ENCODE results near the gene ZNF761.
"Not testable (repeated sequence)": the region's sequence is repeated elsewhere in the genome, so short reads cannot be mapped to it uniquely, and the experiment has no call there.

ZNF761 gene
- 6.4 to 39.5 (median 23.0) reads per million in 18 experiments for total RNA-seq

DNA sequence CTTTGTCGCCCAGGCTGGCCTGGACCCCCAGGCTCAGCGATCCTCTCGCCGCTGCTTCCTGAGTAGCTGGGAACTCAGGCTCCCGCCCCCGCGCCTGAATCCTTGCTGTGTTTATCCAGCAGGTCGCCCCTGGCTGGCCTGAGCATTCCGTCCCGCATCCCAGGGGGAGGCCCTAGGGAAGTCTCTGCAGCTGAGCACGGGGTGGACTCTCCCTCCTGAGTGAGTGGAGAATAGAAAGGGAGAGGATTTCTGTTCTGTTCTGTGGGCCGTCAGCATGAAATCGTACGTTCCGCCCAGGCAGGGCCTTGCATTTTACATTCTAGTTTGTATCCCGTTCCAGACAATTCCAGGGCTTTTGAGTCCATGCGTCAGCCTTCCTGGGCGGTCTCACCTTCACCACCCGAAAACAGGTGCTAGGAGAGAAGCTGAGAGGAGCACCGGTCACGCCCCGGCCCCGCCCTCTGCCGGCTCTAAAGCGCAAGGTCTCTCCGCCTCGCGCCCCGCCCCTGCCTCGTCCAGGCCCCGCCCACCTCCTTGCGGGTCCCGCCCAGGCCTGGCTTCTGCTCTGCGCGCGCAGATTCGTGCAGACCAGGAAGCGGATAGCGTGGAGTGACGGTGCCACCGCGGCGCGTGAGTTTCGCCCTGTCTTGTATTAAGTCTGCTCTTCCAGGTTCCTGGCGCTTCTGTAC lies at the start of gene ZNF761:
ZNF761 (plus strand) TSS at position 586 of the 689 bp plus-strand sequence. CDS start 15,285 bp downstream, outside the sequence.
- peak; percentile 95 for DNase-seq

GRCh38 chr19:53388168-53388567 lies 43.6 kb upstream of the ZNF761 start:
- no peak for DNase-seq

- no peak for DNase-seq
Measured at GRCh38 chr19:53388904-53389303, 42.9 kb upstream of the ZNF761 start.

DNA sequence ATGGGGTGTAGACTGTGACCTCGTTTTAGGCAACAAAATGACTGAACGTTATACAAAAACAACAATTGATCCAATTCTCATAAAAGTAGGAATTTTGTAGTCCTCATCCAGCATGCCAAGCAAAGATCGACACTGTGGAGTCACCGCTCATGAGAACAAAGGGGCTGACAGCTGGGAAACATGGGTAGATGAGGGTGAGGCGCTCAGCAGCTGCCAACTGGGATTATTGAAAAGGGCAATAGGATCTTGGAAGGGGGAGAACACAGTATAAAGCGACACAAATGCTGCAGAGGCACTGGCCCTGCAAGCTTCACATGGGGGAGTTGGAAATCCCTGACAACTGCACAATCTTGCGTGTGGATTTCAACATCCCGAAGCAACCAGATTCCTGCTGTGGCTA lies 42.2 kb upstream of the ZNF761 start:
- DNase-seq = no peak

DNA sequence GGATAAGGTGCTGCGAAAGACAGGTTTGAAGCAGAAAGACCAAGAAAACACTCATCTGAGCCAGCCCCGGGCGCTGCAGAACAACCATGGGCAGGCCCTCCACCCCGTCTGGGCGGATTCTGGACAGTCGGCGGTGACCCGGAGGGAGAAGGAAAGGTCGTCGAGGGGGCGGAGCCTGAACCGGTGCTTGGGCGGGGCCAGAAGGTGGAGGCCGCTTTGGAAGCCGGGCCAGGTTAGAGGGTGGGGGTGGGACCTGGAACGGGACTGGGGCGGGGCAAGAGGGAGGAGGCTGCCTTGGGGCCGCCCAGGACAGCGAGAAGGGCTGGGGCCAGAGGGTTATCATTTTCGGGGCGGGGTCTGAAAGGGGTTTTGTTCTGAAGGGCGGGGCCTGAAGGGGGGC lies 41.8 kb upstream of the ZNF761 start:
- no peak for DNase-seq

GRCh38 chr19:53394522-53394973 lies 37.2 kb upstream of the ZNF761 start:
- DNase-seq = peak in 1 of 2 donors; percentile 27

DNA sequence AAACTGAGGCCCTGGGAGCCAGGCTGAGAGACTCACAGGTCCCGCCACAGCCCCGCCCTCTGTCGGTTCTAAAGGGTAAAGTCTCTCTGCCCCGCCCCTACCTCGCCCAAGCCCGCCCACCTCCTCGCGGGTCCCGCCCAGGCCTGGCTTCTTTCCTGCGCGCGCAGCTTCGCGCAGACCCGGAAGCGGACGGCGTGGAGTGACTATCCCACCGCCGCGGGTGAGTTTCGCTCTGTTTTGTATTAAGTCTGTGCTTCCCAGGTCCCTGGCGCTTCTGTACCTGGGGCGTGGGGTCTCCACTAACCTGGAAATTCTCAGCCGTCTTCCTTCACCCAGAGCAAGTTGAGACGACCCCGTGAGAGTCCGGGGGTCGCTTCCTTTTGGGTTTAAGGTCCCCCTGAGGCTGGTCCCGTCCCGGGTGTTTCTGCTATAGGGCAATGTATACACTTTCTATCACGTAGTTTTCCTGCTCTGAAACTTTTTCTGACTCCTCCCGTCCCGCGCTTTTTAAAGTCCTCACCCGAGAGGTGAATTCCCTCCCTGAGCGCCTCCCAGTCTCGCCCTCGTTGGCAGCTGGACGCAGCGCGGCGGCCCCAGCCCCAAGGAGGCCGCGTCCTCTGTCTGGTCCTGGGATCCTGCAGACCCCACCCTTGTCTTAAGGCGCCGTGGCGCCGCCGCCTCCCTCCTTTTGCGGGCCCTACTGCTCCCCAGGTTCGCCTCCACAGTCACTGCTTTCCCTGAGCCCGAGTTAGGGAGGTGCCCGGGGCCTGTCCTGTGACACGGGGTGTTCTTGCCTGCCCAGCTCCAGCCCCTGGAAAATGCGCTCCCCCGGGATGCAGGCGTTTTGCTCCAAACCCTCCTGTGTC lies 36.6 kb upstream of the ZNF761 start, which contains the start of gene ZNF765:
ZNF765 (plus strand) TSS at position 176 of the 866 bp plus-strand sequence. CDS start 2,867 bp downstream, outside the sequence.
- DNase-seq = peak; percentile 92 to 94

DNA sequence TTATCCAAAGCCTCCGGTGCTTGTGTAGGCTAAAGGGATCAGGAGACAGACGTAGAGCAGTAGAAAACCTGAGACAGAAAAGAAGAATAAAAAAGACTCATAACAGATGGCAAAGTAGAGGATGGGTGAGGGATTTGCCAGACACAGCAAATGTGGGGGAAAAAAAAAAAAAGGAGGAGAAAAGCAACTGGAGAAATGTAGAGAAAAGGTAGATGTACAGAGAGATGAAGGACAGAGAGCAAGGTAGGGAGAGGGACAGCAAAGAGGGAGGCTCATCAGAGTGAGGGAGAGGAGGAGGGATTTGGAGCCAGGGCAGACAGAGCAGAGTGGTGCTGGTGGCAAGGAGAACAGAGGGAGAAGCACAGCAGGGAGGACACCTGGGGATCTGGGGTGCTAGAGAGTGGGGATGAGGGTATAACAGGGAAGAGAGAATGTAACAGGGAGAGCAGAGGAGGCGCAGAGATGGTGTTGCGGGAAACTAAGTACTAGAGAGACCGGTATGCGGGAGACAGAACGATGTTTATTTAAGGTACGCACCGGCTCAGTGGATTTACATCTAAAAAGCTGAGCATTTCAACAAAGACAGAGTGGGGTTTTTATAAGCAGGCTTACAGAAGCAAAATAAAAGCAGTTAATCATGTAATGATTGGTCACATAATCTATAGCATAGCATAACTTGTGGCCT lies 35.8 kb upstream of the ZNF761 start:
- DNase-seq = not testable (repeated sequence)

DNA sequence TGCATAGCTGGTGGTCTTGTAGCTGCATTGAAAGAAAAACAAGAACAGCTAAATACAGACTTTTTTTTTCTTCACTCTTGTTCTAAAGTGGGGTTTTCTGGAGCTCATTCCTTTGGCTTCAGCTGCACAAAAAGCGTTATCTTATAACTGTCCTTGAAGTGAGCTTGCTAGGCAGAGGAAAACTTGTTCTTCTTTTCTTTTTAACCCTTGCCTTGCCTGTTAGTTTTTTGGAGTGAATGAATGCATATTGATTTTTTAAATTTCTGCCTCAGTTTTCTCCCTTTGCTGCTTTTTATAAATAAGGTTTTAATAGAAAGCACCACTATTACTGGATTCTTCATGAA lies 35.3 kb upstream of the ZNF761 start:
- no peak for DNase-seq

GRCh38 chr19:53397918-53398317 lies 33.9 kb upstream of the ZNF761 start:
- DNase-seq = not testable (repeated sequence)

GRCh38 chr19:53409505-53410204 lies 22.1 kb upstream of the ZNF761 start:
- DNase-seq = no peak

DNA sequence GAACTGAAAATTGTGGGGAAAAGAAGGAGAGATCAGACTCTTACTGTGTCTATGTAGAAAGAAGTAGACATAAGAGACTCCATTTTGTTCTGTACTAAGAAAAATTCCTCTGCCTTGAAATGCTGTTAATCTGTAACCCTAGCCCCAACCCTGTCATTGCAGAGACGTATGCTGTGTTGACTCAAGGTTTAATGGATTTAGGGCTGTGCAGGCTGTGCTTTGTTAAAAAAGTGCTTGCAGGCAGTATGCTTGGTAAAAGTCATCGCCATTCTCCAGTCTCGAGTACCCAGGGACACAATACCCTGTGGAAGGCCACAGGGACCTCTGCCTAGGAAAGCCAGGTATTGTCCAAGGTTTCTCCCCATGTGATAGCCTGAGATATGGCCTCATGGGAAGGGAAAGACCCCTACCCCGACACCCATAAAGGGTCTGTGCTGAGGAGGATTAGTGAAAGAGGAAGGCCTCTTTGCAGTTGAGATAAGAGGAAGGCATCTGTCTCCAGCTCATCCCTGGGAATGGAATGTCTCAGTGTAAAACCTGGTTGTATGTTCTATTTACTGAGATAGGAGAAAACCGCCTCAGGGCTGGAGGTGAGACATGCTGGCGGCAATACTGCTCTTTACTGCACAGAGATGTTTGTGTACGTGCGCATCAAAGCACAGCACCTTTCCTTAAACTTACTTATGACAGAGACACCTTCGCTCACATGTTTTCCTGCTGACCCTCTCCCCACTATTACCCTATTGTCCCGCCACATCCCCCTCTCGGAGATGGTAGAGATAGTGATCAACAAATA lies 11.1 kb upstream of the ZNF761 start:
- DNase-seq = not testable (repeated sequence)

GRCh38 chr19:53422551-53422950 lies 9.2 kb upstream of the ZNF761 start:
- no peak for DNase-seq

- not testable (repeated sequence) for DNase-seq
Measured at GRCh38 chr19:53423074-53423473, 8.7 kb upstream of the ZNF761 start.

- not testable (repeated sequence) for DNase-seq
Measured at GRCh38 chr19:53423680-53424079, 8.1 kb upstream of the ZNF761 start.

DNA sequence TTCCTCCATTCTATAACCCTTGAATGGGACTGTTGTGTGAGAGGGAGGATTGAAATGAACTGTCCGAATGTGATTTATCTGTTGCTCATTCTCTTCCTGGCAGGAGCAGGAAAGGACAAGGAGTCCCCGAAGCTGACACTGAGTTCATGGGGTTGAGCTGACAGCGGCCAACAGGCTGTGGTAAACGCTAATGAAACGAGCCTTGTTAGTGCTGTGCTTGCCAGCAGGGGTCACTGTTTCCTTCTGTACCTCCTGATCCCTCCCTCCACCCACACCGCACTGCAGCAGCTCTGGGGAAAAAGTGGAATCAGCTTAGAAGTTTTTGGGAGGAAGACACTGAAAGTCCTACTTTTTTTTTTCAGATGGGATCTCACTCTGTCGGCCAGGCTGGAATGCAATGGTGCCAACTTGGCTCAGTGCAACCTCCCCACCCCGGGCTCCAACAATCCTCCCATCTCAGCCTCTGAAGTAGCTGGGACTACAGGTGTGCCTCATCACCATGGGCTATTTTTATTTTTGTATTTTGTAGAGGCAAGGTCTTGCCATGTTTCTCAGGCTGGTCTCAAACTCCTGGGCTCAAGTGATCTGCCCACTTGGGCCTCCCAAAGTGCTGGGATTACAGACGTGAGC lies 6.7 kb upstream of the ZNF761 start:
- peak; percentile 77 to 83 for DNase-seq

- peak; percentile 17 to 34 for DNase-seq
Measured at GRCh38 chr19:53432088-53432661, 391 bp downstream of the ZNF761 start.

GRCh38 chr19:53443809-53444208 lies 12.0 kb downstream of the ZNF761 start:
- not testable (repeated sequence) for DNase-seq

DNA sequence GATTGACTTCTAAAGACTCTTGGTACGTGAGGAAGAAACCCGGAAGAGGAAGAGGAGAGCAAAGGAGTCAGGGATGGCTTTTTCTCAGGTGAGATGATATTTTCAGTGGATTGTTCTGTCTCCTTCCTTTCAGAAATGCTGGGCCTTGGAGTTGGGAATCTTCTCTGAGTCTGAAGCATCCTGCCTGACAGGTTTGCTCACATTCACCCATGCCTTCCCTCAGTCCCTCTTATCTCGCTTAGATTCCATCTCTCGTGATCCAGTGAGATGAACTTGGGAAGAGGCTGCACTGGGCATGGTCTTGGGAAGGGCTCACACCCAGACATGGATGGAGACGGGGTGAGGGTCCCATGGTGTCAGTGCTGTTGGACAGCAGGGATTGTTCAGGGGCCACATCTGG lies 15.4 kb downstream of the ZNF761 start:
- not testable (repeated sequence) for DNase-seq

DNA sequence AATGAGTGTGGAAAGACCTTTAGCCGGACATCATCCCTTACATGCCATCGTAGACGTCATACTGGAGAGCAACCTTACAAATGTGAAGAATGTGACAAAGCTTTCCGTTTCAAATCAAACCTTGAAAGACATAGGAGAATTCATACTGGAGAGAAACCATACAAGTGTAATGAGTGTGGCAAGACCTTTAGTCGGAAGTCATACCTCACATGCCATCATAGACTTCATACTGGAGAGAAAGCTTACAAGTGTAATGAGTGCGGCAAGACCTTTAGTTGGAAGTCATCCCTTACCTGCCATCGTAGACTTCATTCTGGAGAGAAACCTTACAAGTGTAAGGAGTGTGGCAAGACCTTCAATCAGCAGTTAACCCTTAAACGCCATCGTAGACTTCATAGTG lies 24.0 kb downstream of the ZNF761 start:
- no peak for DNase-seq

All from inflammatory macrophage (primary cell).